Measurements from ENCODE around the gene TMC6.
A peak's percentile ranks its signal among the peaks of the same experiment; 100 is the strongest.
"Not testable (repeated sequence)": the region's sequence is repeated elsewhere in the genome, so short reads cannot be mapped to it uniquely, and the experiment has no call there.

TMC6 gene

DNA sequence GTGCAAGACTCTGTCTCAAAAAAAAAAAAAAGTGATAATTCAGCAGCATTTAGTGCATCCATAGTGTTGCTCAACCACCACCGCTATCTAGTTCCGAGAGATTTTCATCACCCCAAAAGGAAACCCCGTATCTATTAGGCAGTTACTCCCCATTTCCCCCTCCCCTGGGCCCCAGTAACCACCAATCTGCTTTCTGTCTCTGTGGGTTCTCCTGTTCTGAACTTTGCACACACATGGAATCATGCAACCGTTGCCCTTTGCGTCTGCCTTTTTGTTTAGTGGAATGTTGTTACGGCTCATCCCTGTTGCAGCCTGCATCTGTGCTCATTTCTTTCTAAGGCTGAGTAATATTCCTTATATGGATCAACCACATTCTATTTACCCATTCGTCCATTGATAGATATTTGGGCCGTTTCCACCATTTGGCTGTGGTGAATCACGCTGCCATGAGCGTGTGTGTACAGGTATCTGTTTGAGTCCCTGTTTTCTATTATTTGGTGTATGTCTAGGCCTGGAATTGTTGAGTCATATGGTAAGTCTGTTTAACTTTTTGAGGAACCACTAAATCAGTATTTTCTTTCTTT is 31.1 kb upstream of the TMC6 start:
- peak; percentile 41 for DNase-seq (ENCODE audit: low spot score)

DNA sequence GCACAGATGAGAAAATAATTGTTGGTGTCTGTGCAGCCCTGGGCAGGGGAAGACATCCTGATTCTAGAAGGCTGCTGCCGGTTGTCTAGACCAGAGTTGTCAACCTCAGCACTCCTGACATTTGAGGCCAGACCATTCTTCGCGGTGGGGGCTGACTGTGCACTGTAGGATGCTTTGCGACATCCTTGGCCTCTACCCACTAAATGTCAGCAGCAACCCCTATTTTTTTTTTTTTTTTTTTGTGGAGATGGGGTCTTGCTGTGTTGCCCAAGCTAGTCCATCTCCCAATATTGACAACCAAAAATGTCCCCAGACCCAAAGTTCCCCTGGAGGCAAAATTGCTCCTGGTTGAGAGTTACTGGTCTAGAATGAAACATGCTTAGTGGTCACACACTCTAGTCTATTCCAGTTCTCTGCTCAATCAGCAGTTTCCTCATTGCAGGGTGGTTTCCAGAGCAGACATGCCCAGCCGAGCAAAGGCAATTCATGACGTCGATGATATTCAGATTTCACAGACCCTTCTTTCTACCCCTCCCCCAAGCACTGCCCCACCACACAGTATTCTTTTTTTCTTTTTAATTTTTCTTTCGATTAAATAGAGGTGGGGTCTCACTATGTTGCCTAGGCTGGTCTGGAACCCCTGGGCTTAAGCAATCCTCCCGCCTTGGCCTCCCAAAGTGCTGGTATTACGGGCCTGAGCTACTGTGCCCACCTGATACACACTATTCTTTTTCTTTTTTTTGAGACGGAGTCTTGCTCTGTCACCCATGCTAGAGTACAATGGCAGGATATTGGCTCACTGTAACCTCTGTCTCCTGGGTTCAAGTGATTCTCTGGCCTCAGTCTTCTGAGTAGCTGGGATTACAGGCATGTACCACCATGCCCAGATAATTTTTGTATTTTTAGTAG is 26.6 kb upstream of the TMC6 start:
- DNase-seq (ENCODE audit: low spot score): no peak

DNA sequence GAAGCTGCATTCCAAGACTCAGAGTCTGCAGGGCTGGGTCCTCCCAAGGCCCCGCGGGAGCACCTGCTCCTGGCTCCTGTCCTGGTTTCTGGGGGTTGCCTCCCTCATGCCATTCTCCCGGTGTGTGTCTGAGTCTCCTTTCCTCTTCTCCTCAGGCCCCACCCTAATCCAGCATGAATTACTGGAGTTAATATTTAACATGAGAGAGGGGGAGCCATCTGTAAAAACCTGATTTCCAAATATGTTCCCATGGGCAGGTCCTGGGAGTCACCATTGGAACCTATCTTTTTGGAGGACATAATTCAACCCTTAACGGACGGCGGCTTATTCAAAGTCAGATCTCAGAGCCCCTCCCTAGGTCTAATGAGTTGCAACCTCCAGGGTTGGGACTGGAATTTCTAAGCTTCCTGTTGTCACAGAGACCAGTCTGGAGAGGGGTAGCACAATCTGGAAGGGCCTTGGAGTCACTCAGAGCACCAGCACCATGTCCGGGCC is 23.0 kb upstream of the TMC6 start:
- DNase-seq (ENCODE audit: low spot score): peak; percentile 75

DNA sequence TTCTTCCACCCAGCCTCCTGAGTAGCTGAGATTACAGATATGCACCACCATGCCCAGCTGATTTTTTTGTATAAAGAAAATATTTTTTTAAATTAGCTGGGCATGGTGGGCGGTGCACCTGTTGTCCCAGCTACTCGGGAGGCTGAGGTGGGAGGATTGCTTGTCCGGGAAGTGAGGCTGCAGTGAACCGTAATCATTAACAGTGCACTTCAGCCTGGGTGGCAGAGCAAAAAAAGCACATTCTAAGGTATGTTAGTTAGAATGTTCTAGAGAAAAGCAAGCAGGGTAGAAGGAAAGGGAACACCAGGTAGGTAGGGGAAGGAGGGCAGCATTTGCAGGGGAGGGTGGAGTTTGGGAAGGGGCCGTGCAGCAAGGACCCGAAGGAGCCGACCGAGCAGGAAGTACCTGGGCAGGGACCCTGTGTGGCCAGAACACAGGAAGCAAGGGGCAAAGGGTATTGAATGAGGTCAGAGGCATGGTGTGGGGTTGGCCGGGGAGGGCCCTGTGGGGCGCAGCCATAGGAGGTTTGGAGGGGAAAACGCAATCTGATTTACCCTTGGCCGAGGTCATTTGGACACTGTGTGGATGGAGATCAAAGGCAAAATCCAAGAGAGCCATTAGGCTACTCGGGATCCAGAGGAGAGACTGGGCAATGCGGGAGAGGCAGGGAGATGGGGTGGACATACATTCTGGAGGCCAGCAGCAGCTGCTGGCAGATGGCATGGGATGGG is 19.9 kb upstream of the TMC6 start:
- no peak for DNase-seq (ENCODE audit: low spot score)

DNA sequence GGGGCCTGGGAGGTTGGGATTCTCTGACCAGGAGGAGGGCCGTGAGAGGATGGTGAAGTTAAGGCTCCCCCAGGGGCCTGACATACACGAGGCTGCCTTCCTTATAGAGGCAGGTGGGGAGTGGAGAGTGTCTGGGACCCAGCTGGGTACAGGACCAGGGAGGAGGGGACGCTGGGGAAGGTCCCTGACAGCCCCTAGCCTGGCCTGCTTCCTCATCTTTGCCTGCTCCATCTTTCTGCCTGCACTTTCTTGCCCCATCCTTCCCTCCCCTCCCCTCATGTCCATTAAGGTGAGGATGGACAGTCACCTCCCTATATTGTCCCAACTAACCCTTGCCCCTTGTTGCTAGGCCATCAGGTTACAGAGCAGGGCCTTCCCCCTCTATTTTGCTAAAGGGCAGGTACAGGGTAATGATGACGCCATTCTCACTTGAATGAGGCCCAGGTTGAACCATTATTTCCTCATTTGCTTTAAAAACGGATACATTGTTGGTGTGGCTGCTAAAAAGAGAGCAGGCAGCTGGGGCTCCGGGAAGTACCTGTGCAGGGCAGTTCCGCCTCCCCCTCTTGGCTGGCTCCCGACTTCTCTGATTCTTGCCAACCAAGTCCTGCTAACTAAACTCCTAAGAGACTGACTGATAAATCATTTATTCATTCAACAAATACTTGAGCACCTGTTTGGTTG is 18.9 kb upstream of the TMC6 start:
- no peak for DNase-seq (ENCODE audit: low spot score)

DNA sequence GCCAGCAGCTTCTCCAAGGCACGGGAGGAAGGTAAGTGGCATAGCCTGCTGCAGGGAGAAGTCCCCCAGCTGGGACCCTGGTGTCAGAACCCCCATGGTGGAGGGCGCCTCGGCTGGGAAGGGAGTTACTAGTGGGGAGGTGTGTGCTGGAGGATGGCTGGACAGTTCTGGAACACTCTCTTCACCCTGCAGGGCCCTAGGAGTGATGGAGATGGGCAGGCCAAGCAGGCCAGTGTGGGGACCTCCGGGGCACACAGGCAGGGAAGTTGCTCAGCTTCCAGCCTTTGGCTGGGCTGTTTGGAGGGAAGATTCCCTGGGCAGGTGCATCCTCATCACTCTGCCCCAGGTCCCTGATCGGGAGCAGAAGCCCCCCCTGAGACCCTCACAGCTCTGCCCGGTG is 18.3 kb upstream of the TMC6 start:
- no peak for DNase-seq (ENCODE audit: low spot score)

DNA sequence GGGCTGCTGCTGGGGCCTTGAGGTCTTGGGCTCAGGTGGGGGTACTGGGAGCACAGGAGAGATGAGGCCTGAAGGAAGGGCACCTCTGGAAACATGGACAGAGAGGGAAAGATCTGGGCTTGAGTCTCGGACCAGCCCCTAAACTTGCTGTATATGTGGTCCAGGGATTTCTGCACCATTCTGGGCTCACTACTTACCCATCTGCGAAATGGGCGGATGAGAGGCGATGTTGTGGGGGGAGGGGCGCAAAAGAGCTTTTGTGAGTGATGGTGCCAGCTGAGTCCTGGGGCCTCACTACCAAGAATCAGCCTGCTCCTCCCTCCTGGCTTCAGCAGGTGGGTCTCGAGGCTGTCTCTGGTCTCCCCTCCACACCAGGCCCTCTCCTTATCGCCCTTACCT is 17.9 kb upstream of the TMC6 start:
- DNase-seq (ENCODE audit: low spot score): no peak

DNA sequence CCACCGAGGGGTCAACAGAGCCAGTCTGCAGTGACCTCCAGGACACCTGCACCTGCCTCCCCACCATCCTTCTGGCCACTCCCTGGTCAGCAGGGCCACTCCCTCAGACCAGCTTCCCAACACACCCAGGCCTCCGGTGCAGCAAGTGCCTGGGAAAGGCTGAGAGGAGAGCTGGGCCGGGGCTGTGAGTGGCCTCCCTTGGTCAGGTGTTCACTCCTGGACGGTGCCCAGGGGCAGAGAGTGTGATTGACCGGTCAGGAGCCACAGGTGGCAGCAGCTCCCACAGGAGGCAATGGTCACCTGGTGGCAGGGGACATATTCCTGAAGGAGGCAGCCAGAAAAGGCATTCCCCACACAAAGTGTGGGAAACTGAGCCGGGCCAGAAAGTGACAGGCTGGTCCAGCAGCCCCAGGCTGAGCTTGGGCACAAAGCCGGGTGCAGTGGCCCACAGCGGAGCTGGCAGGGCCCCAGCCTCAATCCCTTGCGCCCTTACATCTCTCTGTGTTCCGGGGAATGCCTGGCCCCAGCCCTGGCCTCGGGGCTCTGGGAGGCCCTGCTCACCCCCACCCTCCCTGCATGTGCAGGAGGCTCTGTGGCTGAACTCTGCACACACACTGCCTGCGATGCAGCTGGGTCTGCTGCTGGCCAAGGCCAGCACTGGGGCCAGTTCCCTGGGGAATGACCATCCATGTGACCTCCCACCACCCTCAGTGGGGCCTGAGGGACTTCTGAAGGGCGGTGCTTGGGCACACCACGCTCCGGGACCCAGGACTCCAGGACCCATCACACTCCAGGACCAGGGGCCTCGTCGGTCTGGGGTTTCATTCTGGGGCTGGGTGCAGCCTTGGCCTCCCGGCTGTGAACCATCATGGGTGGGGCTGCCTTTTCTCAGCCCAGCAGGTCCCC is 16.4 kb upstream of the TMC6 start:
- DNase-seq (ENCODE audit: low spot score): no peak

DNA sequence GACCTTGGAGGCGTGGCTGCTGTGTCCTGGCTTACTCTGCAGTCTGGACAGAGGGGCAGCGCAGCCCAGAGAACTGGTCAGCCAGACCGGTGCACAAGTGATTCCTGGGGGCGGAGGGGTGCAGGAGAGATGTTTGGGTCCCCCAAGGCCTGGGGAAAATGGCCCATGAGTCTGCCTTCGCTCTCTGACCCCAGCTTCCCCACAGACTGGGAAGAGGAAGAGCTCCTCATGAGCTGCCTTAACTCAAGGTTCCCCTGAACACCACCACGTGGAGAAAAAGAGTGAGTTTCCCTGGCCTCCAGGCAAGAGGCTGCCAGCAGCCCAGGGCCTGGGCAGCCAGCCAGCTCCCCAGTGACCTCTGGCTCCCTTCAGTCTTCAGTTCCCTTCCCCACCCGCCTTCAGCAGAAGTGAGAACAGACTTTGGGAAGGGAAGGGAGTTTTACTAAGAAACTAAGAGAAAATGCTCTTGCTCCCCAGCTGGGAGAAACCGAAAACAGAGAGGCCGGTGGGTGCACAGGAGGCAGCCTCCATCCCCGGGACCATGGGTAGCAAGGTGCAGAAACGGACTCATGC is 15.7 kb upstream of the TMC6 start:
- DNase-seq (ENCODE audit: low spot score): peak; percentile 55

DNA sequence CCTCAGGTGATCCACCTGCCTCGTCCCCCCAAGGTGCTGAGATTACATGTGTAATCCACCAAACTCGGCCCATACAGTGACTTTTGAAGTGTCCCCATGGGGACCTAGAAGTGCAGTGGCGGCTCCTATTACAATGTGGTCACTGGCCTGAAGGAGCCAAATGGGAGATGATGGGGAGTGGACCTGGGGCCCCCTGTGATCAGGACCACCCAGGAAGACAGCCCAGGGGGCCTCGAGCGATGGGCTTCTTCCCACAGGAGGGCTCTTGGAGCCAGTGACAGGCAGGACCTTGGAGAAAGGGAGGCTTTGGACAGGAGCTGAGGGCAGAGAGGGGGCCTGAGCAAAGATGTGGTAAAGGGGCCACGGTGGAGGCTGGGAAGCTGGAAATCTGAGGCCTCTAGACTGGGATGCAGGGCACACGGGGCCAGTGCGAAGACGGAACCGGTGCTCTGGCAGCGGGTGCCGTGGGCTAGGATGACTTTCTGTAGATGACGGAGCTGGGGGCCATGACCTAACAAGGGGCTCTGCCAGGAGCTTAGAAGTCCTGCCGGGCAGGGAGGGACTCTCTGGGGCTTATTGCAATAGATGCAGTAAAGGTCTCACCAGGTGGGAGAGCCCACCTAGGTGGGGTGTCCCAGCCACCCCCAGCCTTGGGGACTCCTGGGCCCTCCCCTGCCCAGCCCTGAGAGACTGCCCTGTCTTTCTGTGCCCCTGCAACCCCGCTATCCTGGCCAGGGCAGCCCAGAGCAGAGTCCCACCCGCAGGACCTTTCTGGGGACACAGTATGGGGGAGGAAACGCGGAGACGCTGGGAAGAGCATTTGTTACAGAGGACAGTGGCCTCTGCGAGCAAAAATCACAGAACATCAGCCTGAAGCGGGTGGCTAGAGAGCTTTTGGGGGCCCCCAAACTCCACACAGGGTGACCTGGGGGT is 14.9 kb upstream of the TMC6 start:
- no peak for DNase-seq (ENCODE audit: low spot score)

DNA sequence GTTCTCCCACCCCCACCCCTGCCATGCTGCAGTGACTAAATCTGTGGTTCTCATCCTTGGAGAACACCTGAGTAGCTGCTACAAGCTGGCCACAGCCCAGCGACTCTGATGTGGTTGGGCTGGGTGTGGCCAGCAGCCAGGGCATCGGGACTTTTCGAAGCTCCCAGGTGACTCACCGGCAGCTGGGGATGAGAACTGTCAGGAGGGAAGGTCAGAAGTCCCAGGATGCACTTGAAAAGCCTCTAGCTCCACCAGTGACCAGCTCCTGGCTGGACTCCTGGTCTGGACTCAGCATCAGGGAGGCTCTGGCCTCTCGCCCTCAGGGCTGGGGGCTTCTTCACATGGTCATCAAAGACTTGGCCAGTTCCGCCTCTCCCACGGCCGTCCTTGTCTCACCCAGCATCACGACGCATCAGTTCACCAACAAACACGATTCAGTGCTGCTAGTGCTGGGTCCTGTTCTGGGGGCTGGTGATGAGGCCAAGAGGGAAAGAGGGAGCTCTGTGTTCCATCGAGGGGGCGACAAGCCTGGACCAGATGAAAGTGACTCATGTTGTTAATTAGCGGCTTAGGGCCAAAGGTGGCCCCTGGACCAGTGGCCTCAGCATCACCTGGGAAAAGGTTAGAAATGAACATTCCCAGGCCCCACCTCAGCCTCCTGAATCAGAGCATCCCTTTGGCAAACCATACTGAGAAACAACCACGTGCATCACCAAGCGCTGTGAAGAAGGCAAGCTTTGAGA is 13.7 kb upstream of the TMC6 start:
- DNase-seq (ENCODE audit: low spot score): no peak

DNA sequence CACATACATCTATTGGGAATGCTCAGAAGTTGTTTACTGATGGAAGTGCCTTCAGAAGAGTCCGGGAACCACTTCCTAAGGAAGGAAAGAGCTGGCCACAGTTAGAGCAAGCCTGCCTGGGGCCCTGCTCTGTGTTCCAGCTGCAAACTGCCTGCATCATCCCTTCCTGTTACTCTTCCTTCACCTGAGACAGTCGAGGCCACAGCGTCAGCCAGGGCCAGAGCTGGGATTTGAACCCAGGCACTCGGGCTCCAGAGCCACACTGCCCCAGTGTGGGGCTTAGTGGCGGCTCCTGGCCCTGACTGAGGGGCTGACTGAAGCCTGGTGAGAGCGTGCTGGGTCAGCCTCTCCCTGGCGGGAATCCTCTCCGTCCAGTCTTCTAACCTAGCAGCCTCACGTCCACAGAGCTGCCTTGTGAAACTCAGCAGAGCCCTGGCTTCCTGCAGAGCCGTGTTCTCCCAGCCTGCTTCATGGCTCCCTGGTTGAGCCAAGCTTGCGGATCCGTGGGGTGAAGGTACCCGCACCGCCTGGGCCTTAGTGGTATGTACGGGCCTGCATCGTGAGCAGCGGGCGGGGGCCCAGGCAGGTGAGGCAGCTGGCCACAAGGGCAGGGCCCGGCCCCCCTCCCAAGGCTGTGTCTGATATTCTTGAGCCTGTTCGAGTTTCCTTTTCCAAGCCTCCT is 13.0 kb upstream of the TMC6 start:
- no peak for DNase-seq (ENCODE audit: low spot score)

DNA sequence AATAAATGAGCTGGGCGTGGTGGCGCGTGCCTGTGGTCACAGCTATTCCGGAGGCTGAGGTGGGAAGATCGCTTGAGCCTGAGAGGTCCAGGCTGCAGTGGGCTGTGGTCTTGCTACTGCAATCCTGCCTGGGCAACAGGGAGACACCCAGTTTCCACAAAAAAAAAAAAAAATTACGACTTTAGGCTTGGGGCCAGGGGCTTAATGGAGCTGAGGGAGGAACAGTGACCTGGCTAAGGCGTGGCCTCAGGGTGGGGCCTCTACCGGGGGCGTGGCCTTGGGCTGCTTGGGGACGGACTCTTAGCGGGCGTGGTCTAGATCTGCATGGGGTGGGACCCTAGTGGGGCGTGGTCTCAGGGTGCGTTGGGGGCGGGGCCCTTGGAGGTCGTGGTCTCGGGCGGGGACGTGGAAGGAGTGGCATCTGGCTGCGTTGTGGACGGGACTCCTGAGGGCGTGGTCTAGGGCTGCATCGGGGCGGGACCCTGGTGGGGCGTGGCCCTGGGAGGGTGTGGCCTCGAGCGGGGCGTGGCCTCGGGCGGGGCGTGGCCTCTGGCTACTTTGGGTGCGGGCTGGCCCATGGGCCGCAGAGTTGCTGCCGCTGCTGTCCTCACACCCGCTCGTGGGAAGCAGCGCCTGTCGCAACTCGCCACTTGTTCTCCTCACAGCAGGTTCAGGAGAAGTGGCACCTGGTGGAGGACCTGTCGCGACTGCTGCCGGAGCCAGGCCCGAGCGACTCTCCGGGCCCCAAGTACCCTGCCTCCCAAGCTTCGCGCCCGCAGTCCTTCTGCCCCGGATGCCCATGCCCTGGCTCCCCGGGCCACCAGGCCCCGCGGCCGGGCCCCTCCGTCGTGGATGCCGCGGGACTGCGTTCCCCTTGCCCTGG is 11.9 kb upstream of the TMC6 start:
- DNase-seq (ENCODE audit: low spot score): peak; percentile 72

DNA sequence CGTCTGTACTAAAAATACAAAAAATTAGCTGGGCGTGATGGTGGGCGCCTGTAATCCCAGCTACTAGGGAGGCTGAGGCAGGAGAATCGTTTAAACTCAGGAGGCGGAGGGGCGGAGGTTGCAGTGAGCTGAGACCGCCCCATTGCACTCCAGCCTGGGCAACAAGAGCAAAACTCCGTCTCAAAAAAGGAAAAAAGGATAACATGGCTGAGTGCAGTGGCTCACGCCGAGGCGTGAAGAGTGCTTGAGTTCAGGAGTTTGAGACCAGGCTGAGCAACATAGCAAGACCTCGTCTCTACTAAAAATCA is 11.3 kb upstream of the TMC6 start:
- DNase-seq (ENCODE audit: low spot score): not testable (repeated sequence)

DNA sequence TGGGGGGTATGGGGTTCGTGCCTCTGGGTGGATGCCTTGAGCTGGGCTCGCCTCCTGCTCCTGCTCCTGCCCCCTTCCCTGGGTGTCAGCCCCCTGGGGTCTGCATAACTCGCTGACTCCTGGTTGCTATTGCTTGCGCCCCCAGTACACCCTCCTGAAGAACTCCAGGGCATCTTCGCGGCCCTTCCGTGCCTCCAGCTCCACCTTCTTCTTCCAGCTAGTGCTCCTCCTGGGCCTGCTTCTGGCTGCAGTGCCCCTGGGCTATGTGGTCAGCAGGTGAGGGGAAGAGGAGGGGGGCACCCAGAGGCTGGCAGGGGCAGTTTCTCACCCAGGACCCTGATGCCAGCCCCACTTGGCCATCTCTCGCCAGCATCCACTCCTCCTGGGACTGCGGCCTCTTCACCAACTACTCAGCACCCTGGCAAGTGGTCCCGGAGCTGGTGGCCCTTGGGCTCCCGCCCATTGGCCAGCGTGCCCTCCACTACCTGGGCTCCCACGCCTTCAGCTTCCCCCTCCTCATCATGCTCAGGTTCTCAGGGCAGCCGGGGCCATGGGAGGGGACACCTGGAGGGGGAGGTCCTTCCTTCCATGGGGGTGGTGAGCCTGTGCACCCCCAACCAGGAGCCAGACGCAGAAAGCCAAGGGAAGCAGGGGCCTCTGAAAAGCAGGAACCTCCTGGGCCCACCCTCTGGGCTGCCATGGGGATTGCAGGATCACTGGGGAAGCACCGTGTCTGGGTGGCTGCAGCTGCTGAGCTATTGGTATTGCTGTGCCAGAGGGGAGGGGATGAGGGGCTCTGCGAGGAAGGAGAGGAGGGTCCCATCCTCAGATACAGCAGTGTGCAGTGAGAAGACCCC is 9.9 kb upstream of the TMC6 start:
- DNase-seq (ENCODE audit: low spot score): no peak

DNA sequence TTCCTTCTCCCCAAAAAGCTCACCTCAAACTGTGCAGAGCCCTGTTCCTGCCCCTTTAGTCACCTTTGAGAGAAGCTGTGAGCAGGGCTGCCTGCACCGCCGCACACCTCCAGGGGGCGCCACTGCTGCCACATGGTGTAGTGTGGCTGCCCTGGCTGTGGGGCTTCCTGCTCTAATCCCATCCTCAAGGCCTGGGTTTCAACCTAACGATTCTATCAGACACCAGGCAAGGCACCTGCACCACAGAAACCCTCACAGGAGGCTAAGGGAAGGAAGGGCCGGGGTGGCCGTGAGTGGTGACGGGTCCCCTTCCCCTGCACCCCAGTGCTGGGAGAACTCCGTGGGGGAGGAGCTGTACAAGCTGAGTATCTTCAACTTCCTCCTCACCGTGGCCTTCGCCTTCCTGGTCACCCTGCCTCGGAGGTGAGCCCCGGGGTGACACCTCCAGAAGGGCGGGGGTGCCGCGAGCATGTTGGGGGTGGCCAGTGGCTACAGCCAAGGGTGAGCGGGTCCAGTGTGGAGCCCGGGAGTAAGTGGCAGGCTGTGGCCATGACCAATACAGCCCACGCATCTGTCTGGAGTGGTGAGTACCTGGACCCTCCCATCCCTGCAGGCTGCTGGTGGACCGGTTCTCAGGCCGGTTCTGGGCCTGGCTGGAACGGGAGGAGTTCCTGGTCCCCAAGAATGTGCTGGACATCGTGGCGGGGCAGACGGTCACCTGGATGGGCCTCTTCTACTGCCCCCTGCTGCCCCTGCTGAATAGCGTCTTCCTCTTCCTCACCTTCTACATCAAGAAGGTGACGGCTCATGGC is 9.0 kb upstream of the TMC6 start:
- no peak for DNase-seq (ENCODE audit: low spot score)

All from AG08395 (cell line).